Activated CD8-positive, alpha-beta T cell treated with anti-CD3 and anti-CD28 coated beads, Interleukin-2, amount 10 ng/mL, durations not matched to agents 7 days and 5 days (primary cell): Measurements from ENCODE around the gene NFATC4. TPM values are rescaled to one million over a fixed set of nuclear protein-coding genes. Genes with fewer than 3 reads are reported as not detected.

Experiments used
- ATAC-seq: fragments of 150-1000 bp; cut with Tn5 transposase; one replicate; pipeline ENCODE4 v1.10.0; 2021; ENCODE audit warnings: moderate library complexity
- CTCF ChIA-PET: fragments of 350-600 bp; sonication (Branson Sonifier 250); formaldehyde crosslinking; loops from one replicate; lab custom pipeline; 2021; ENCODE audit warnings: antibody characterized with exemption; lab: Charles Lee
- POLR2A ChIA-PET: fragments of 350-600 bp; sonication (Branson Sonifier 250); formaldehyde crosslinking; loops from one replicate; lab custom pipeline; 2021; ENCODE audit warnings: antibody characterized with exemption; lab: Charles Lee
- DNase-seq: peaks from one replicate; pipeline ENCODE4 v3.0.0-alpha.2; 2020
- H3K27ac Mint-ChIP-seq: one replicate; pipeline ENCODE4 v1.8.0; 2021; ENCODE audit warnings: mild to moderate bottlenecking, mixed read lengths
- H3K27me3 Mint-ChIP-seq: one replicate; pipeline ENCODE4 v1.8.0; 2021; ENCODE audit warnings: low read depth, mixed read lengths
- H3K36me3 Mint-ChIP-seq: one replicate; pipeline ENCODE4 v1.8.0; 2021; ENCODE audit warnings: low read depth, mixed read lengths
- H3K4me1 Mint-ChIP-seq: one replicate; pipeline ENCODE4 v1.8.0; 2021; ENCODE audit warnings: low read depth, mixed read lengths
- H3K4me3 Mint-ChIP-seq: one replicate; pipeline ENCODE4 v1.8.0; 2021; ENCODE audit warnings: mild to moderate bottlenecking, mixed read lengths
- H3K9me3 Mint-ChIP-seq: one replicate; pipeline ENCODE4 v1.8.0; 2022; ENCODE audit warnings: mixed read lengths; ENCODE audit not compliant: insufficient read depth
- total RNA-seq, 2 experiments: library from RNA; stranded (reverse); gene quantifications; one replicate each; pipeline ENCODE4 v1.2.3, GENCODE V29; 2021

Gene NFATC4
- total RNA-seq, 2 experiments from 2014 or later: not detected

- Mint-ChIP-seq H3K4me3 (no peak overlapping the region), H3K9me3 (no peaks in the 10 kb centered on the region), H3K4me1 (no peaks in the 10 kb centered on the region), H3K27ac (no peak overlapping the region), H3K36me3 (no peaks in the 10 kb centered on the region), H3K27me3 (peaks cover 8% of the 10 kb centered on the region)
- DNase-seq: no peak
- no peak for ATAC-seq
- CTCF ChIA-PET: interaction anchor here (2.0 kb wide), 1 partner anchor 81 kb away, joined by 10 read pairs; no protein-coding TSS in a partner anchor
- POLR2A ChIA-PET: no interaction called here
These were observed 46.9 kb downstream of the NFATC4 start for GRCh38 chr14:24414732-24415420.

- Mint-ChIP-seq H3K36me3 (no peaks in the 10 kb centered on the region), H3K9me3 (no peaks in the 10 kb centered on the region), H3K4me3 (no peak overlapping the region), H3K4me1 (no peaks in the 10 kb centered on the region), H3K27me3 (peaks cover 8% of the 10 kb centered on the region), H3K27ac (no peak overlapping the region)
- ChIA-PET CTCF (interaction anchor here (1.3 kb wide), 1 partner anchor 9 kb away, joined by 3 read pairs; no protein-coding TSS in a partner anchor), POLR2A (no interaction called here)
- DNase-seq (no peak), ATAC-seq (no peak)
These were observed 47.7 kb downstream of the NFATC4 start for GRCh38 chr14:24415421-24416253.

- no peaks in the 10 kb centered on the region for H3K9me3 Mint-ChIP-seq
- ChIA-PET CTCF (interaction anchor here (1.3 kb wide), 1 partner anchor 10 kb away, joined by 3 read pairs; no protein-coding TSS in a partner anchor), POLR2A (no interaction called here)
- H3K4me3 Mint-ChIP-seq: no peak overlapping the region
- peaks cover 8% of the 10 kb centered on the region for H3K27me3 Mint-ChIP-seq
- no peaks in the 10 kb centered on the region for H3K4me1 Mint-ChIP-seq
- ATAC-seq: no peak
- H3K27ac Mint-ChIP-seq: no peak overlapping the region
- DNase-seq: no peak
- no peaks in the 10 kb centered on the region for H3K36me3 Mint-ChIP-seq
These were observed 48.4 kb downstream of the NFATC4 start for GRCh38 chr14:24416254-24416931.

- CTCF ChIA-PET: interaction anchor here (1.1 to 2.7 kb wide), 3 partner anchors 10 to 83 kb away, joined by 3 to 11 read pairs (median 5); partner anchors contain the start of gene ADCY4
These were observed 49.1 kb downstream of the NFATC4 start for GRCh38 chr14:24416932-24417619.

GRCh38 chr14:24417832-24418491, 50.0 kb downstream of the NFATC4 start:
- POLR2A ChIA-PET: interaction anchor here (1.2 to 2.7 kb wide), 2 partner anchors 12 to 205 kb away, joined by 3 to 23 read pairs; partner anchors contain the start of genes CBLN3, CHMP4A and KHNYN
- DNase-seq: no peak
- peaks cover 8% of the 10 kb centered on the region for H3K27me3 Mint-ChIP-seq
- H3K36me3 Mint-ChIP-seq: no peaks in the 10 kb centered on the region
- no peak overlapping the region for H3K27ac Mint-ChIP-seq
- ATAC-seq: no peak
- no peaks in the 10 kb centered on the region for H3K4me1 Mint-ChIP-seq
- CTCF ChIA-PET: interaction anchor here (1.1 to 2.7 kb wide), 3 partner anchors 9 to 84 kb away, joined by 3 to 11 read pairs (median 5); partner anchors contain the start of gene ADCY4
- H3K9me3 Mint-ChIP-seq: no peaks in the 10 kb centered on the region
- H3K4me3 Mint-ChIP-seq: no peak overlapping the region

More at GRCh38 chr14:24416932-24417619, 49.1 kb downstream of the NFATC4 start:
- no peak overlapping the region for H3K4me3 Mint-ChIP-seq
- ATAC-seq (no peak), DNase-seq (no peak)
- H3K4me1 Mint-ChIP-seq: no peaks in the 10 kb centered on the region
- POLR2A ChIA-PET: no interaction called here
- H3K36me3 Mint-ChIP-seq: no peaks in the 10 kb centered on the region
- H3K27ac Mint-ChIP-seq: no peak overlapping the region
- no peaks in the 10 kb centered on the region for H3K9me3 Mint-ChIP-seq
- peaks cover 8% of the 10 kb centered on the region for H3K27me3 Mint-ChIP-seq

- Mint-ChIP-seq H3K4me3 (no peak overlapping the region), H3K4me1 (no peaks in the 10 kb centered on the region), H3K27ac (no peak overlapping the region), H3K27me3 (peaks cover 8% of the 10 kb centered on the region), H3K36me3 (no peaks in the 10 kb centered on the region), H3K9me3 (no peaks in the 10 kb centered on the region)
- ChIA-PET POLR2A (interaction anchor here (1.2 to 2.7 kb wide), 2 partner anchors 12 to 205 kb away, joined by 3 to 23 read pairs; partner anchors contain the start of genes CBLN3, CHMP4A and KHNYN), CTCF (interaction anchor here (1.0 to 6.2 kb wide), 5 partner anchors 10 to 84 kb away, joined by 3 to 48 read pairs (median 5); partner anchors contain the start of genes ADCY4 and KHNYN)
- ATAC-seq (no peak), DNase-seq (no peak)
These were observed 50.5 kb downstream of the NFATC4 start for GRCh38 chr14:24418492-24418873.

GRCh38 chr14:24422261-24422660, 54.3 kb downstream of the NFATC4 start:
- no peak overlapping the region for H3K27ac Mint-ChIP-seq
- ChIA-PET CTCF (interaction anchor here (1.0 to 17.6 kb wide), 5 partner anchors 8 to 86 kb away, joined by 3 to 709 read pairs (median 4); partner anchors contain the start of genes ADCY4, KHNYN and RIPK3), POLR2A (interaction anchor here (0.7 to 1.2 kb wide), 2 partner anchors 8 to 92 kb away, joined by 3 read pairs; partner anchors contain the start of gene KHNYN)
- H3K4me1 Mint-ChIP-seq: peaks cover 21% of the 10 kb centered on the region
- no peak overlapping the region for H3K4me3 Mint-ChIP-seq
- DNase-seq: peak; percentile 36
- peaks cover 1% of the 10 kb centered on the region for H3K36me3 Mint-ChIP-seq
- H3K9me3 Mint-ChIP-seq: no peaks in the 10 kb centered on the region
- ATAC-seq: peak; percentile 69
- H3K27me3 Mint-ChIP-seq: peaks cover 8% of the 10 kb centered on the region

GRCh38 chr14:24422694-24423601, 55.0 kb downstream of the NFATC4 start:
- Mint-ChIP-seq H3K27ac (no peak overlapping the region), H3K36me3 (peaks cover 1% of the 10 kb centered on the region), H3K9me3 (no peaks in the 10 kb centered on the region), H3K4me1 (peaks cover 26% of the 10 kb centered on the region), H3K4me3 (no peak overlapping the region), H3K27me3 (peaks cover 8% of the 10 kb centered on the region)
- DNase-seq (no peak), ATAC-seq (peak; percentile 34)
- ChIA-PET POLR2A (interaction anchor here (0.7 to 0.9 kb wide), 2 partner anchors 83 to 92 kb away, joined by 3 read pairs; partner anchors contain the start of gene RIPK3), CTCF (interaction anchor here (1.0 to 17.6 kb wide), 7 partner anchors 9 to 86 kb away, joined by 3 to 709 read pairs (median 4); partner anchors contain the start of genes ADCY4, KHNYN and RIPK3)

- H3K36me3 Mint-ChIP-seq: peaks cover 1% of the 10 kb centered on the region
- H3K4me1 Mint-ChIP-seq: peaks cover 38% of the 10 kb centered on the region
- ChIA-PET CTCF (interaction anchor here (1.0 to 17.6 kb wide), 7 partner anchors 11 to 183 kb away, joined by 3 to 709 read pairs (median 4); partner anchors contain the start of genes ADCY4, RIPK3 and TINF2), POLR2A (no interaction called here)
- H3K27me3 Mint-ChIP-seq: no peaks in the 10 kb centered on the region
- H3K9me3 Mint-ChIP-seq: no peaks in the 10 kb centered on the region
- no peak overlapping the region for H3K4me3 Mint-ChIP-seq
- no peak overlapping the region for H3K27ac Mint-ChIP-seq
- ATAC-seq (no peak), DNase-seq (no peak)
These were observed 57.7 kb downstream of the NFATC4 start for GRCh38 chr14:24425704-24426103.
